Left ventricle myocardium inferior (tissue), 1 donor: ENCODE results near the gene SLC24A3. TPM values are rescaled to one million over a fixed set of nuclear protein-coding genes. Genes with fewer than 3 reads are reported as not detected.

ENCODE experiments used
- DNase-seq: peaks from one replicate; pipeline ENCODE4 v3.0.0-alpha.2; 2020
- H3K27ac ChIP-seq: fragments of 200-600 bp; replicated peaks from 2 replicates; pipeline ENCODE4 v1.8.0; 2021
- H3K27me3 ChIP-seq: fragments of 200-600 bp; 2 replicates; pipeline ENCODE4 v1.8.0; 2021; ENCODE audit warnings: low read depth
- H3K36me3 ChIP-seq: fragments of 200-600 bp; 2 replicates; pipeline ENCODE4 v1.8.0; 2021
- H3K4me1 ChIP-seq: fragments of 200-600 bp; 2 replicates; pipeline ENCODE4 v1.8.0; 2021
- H3K4me3 ChIP-seq: fragments of 200-600 bp; 2 replicates; pipeline ENCODE4 v1.8.0; 2021; ENCODE audit warnings: mild to moderate bottlenecking, moderate library complexity
- H3K9me3 ChIP-seq: fragments of 200-600 bp; replicated peaks from 2 replicates; pipeline ENCODE4 v1.8.0; 2021
- CTCF ChIP-seq: fragments of 200-600 bp; IDR thresholded peaks from 2 replicates; pipeline ENCODE4 v1.8.0; 2021; ENCODE audit warnings: antibody characterized with exemption, mild to moderate bottlenecking, borderline replicate concordance
- intact Hi-C: fragments of 100-400 bp; cut with micrococcal nuclease; formaldehyde crosslinking; loops from one replicate; pipeline ENCODE4 v1.11.0; 2022
- total RNA-seq: library from RNA; stranded (reverse); fragmentation: NEBNext Ultra II Directional; extraction: Animal tissue kit (Norgen Biotek cat#: 25700); gene quantifications from one replicate; pipeline ENCODE4 v1.2.1, GENCODE V29; 2021
- donor health status: DM: no; HTN: yes; CAD: no; lungs with severe emphysema.

SLC24A3 gene
- total RNA-seq, 1 donor from 2014 or later, result 1.3 TPM

GRCh38 chr20:19272976-19273654, 60.7 kb downstream of the SLC24A3 start:
- peaks cover 17% of the 10 kb centered on the region for H3K27me3 ChIP-seq
- peaks cover 21% of the 10 kb centered on the region for H3K4me1 ChIP-seq
- H3K4me3 ChIP-seq, result no peak overlapping the region
- H3K9me3 ChIP-seq, result no peaks in the 10 kb centered on the region
- intact Hi-C loops, result loop anchor here (10.0 kb wide), 1 partner anchor 62 kb away; no protein-coding TSS in a partner anchor
- H3K36me3 ChIP-seq, result no peaks in the 10 kb centered on the region
- no peak for TF ChIP-seq CTCF
- no peak overlapping the region for H3K27ac ChIP-seq
- no peak for DNase-seq

DNA sequence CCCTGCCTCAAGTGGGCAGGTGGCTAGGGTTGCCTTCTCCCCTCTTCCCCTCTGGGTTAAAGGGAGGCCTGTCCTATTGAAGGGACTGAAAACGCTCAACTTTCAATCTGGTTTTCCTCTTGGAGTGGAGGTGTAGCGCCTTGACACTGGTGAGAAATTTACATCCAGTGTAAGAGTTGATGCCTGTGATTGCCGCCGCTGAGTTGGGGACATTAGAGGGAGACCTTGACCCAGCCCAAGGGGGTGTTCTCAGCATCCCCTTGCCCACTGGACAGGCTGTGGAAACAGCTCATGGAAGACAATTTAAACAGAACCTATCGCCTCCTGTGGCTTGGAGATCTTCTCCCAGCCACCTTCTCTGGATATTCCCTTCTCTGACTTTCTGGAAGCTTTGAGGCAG, 61.6 kb downstream of the SLC24A3 start:
- H3K4me3 ChIP-seq, result no peak overlapping the region
- no peak for DNase-seq
- intact Hi-C loops, result loop anchor here (10.0 kb wide), 1 partner anchor 61 kb away; no protein-coding TSS in a partner anchor
- H3K36me3 ChIP-seq, result no peaks in the 10 kb centered on the region
- H3K27ac ChIP-seq, result no peak overlapping the region
- TF ChIP-seq CTCF, result no peak
- H3K9me3 ChIP-seq, result no peaks in the 10 kb centered on the region
- H3K27me3 ChIP-seq, result peaks cover 13% of the 10 kb centered on the region
- peaks cover 21% of the 10 kb centered on the region for H3K4me1 ChIP-seq

- TF ChIP-seq CTCF, result no peak
- no peak overlapping the region for H3K4me3 ChIP-seq
- peaks cover 8% of the 10 kb centered on the region for H3K27me3 ChIP-seq
- DNase-seq, result peak; percentile 43
- H3K4me1 ChIP-seq, result peaks cover 21% of the 10 kb centered on the region
- no peaks in the 10 kb centered on the region for H3K36me3 ChIP-seq
- intact Hi-C loops, result loop anchor here (10.0 kb wide), 1 partner anchor 60 kb away; no protein-coding TSS in a partner anchor
- peak overlapping the region; percentile 71 for H3K27ac ChIP-seq
- H3K9me3 ChIP-seq, result no peaks in the 10 kb centered on the region
These were observed 62.1 kb downstream of the SLC24A3 start for GRCh38 chr20:19274412-19275015.

DNA sequence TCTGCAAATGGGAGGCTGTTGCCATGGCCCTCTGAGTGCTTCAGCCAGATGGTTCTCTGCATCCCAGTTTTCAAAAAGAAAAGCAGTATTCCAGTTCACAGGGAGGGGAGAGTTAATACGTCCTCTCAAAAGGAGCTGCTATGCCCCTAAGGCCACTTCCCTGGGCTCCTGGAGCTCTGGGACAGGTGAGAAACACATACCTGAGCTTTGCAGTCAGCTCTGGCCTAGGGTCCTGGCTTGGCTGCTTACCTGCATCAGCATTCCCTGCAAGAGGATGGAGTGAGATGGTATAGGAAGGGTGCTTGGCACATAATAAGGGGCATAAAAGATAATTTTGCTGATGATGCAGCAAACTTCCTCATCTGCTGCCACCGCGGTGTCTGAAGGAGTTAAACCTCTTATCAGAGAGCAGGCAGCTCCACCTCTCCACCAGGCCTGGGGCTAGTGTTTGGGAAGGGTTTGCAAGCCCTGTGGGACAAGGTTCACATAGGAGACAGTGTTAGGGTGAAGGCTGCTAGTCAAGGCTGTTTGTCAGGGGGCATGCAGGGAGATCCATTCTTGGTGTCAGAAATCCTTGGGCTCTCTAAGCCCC, 62.7 kb downstream of the SLC24A3 start:
- Histone ChIP-seq H3K9me3 (no peaks in the 10 kb centered on the region), H3K4me1 (peaks cover 21% of the 10 kb centered on the region), H3K27ac (peak overlapping the region; percentile 71), H3K4me3 (peak overlapping the region; percentile 12), H3K27me3 (peaks cover 5% of the 10 kb centered on the region), H3K36me3 (no peaks in the 10 kb centered on the region)
- intact Hi-C loops, result loop anchor here (10.0 kb wide), 1 partner anchor 60 kb away; no protein-coding TSS in a partner anchor
- no peak for DNase-seq
- TF ChIP-seq CTCF, result no peak

GRCh38 chr20:19275630-19276071, 63.2 kb downstream of the SLC24A3 start:
- Histone ChIP-seq H3K36me3 (no peaks in the 10 kb centered on the region), H3K27me3 (peaks cover 6% of the 10 kb centered on the region), H3K27ac (peak overlapping the region; percentile 71), H3K4me3 (no peak overlapping the region), H3K4me1 (peaks cover 21% of the 10 kb centered on the region), H3K9me3 (no peaks in the 10 kb centered on the region)
- TF ChIP-seq CTCF, result no peak
- intact Hi-C loops, result loop anchor here (10.0 kb wide), 1 partner anchor 59 kb away; no protein-coding TSS in a partner anchor
- peak; percentile 59 for DNase-seq
